Glomerular visceral epithelial cell (primary cell): Measurements from ENCODE around the gene TSPYL2.

Experiments
- DNase-seq: peaks from one replicate; pipeline ENCODE4 v3.0.0-alpha.2; 2016; ENCODE audit errors: extremely low spot score

The TSPYL2 gene

DNA sequence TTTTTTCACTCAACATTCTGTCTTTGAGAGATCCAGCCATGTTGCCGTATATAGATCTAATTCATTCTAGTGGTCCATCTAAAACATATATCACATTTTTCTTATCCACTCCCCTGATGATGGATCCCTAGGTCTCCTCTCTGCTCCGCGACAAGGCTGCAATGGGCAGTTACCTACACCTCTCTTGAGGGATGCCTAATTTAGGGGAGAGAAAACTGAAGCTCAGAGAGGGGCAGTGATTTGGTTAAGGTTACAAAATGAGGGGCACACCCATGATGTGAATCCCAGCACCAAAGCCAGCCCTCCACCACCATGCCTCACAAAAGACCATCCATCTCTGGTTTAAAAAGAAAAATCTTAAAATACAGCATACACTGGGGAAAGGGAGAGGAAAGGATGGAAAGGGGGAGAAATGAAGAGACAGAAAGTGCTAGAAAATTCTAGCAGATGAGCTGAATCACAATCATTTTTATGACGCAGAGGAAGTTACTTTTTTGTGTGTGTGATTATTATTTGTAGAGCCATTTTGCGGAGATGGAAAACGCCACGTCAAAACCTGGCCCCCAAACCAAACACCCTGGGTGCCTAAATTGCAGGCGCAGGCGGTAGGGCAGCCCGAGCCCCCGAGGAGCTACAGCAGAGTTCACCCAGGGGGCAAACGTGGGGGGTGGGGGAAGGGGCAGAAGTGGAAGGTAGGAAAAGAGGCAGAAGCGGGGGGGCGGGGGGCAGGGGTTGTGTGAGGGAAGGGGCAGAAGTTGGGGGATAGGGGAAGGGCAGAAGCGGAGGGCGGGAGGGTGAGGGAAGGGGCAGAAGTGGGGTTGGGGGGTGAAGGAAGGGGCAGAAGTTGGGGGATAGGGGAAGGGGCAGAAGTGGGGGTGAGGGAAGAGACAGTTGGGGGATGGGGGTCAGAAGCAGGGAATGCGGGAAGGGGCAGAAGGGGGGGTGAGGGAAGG, 1.3 kb upstream of the TSPYL2 start:
- no peak for DNase-seq

DNA sequence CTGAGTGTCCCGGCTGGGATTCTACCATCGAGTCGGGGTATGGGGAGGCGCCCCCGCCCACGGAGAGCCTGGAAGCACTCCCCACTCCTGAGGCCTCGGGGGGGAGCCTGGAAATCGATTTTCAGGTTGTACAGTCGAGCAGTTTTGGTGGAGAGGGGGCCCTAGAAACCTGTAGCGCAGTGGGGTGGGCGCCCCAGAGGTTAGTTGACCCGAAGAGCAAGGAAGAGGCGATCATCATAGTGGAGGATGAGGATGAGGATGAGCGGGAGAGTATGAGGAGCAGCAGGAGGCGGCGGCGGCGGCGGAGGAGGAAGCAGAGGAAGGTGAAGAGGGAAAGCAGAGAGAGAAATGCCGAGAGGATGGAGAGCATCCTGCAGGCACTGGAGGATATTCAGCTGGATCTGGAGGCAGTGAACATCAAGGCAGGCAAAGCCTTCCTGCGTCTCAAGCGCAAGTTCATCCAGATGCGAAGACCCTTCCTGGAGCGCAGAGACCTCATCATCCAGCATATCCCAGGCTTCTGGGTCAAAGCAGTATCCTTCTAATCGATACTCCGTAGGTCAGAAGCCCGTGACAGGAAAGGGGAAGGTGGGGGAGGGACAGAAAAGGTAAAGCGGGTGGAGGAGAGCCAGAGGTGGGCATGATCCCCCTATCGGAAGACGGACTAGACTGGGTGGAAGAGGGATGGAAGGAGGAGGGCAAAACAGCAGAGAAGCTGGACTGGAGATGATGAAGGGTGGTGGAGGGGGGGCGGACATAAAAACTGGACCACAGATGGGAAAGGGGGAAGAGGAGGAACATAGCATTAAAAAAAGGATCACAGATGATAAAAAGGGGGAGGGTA, 828 bp downstream of the TSPYL2 start:
- no peak for DNase-seq

GRCh38 chrX:53084043-53084570, 1.9 kb downstream of the TSPYL2 start:
- no peak for DNase-seq

DNA sequence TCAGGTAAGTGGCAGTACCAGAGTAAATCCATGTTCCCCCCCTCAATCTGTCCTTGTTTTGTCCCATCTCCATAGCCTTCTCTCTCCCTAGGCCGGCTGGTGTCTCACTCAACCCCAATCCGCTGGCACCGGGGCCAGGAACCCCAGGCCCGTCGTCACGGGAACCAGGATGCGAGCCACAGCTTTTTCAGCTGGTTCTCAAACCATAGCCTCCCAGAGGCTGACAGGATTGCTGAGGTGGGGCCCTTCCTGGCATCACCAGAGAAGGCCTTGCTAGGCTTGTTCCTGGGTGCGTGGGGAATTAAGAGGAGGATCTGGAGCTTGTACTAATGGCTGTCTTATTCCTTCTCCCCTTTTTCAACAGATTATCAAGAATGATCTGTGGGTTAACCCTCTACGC, 2.7 kb downstream of the TSPYL2 start:
- DNase-seq: no peak

GRCh38 chrX:53085661-53086229, 3.6 kb downstream of the TSPYL2 start:
- DNase-seq: no peak

- DNase-seq: no peak
Observed at GRCh38 chrX:53086464-53086863, 4.3 kb downstream of the TSPYL2 start.

DNA sequence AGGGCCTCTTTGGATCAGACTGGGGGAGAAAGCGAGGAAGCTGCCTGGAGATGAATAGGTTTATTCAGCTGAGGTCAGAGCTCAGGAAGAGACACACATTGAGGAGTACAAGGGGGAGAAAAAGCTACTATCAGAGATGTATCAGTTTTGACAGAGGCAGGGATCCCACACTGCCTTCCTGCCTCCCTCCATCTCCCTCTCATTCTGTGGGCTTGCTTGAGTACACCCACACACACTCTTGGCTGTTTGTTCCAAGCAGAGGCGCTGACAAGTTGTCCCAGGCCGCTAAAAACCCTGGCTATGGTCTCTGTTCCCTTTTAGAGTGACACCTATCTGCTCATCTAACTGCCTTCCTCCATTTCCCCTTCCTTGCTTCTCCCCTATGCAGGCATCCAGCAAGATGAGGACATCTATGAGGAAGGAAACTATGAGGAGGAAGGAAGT, 5.2 kb downstream of the TSPYL2 start:
- DNase-seq: no peak

- no peak for DNase-seq
Observed at GRCh38 chrX:53088136-53088974, 6.2 kb downstream of the TSPYL2 start.

DNA sequence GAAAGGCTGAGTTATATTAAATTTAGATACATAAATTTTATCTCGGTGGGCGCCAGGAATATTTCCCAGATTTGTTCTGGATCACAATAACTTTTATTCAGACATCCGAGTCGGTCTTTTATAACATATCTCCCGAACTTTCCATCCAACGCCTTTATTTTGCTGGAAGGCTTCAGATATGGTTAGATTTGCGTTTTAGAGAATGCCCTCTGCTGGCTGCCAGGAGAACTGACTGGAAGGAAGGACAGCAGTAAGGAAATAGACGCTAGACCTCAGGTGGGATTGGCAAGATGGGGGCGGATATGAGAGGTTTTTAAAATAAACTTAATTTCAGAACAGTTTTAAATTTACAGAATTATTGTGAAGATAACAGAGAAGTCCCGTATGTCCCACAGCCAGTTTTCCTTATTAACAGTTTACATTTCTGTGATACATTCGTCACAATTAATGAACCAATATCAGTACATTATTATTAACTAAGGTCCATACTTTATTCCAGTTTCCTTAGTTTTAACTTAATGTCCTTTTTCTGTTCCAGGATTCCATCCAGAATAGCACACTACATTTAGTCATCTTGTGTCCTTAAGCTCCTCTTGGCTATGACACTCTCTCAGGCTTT, 7.2 kb downstream of the TSPYL2 start:
- peak; percentile 55 for DNase-seq

- DNase-seq: no peak
Observed at GRCh38 chrX:53089925-53090324, 7.8 kb downstream of the TSPYL2 start.

DNA sequence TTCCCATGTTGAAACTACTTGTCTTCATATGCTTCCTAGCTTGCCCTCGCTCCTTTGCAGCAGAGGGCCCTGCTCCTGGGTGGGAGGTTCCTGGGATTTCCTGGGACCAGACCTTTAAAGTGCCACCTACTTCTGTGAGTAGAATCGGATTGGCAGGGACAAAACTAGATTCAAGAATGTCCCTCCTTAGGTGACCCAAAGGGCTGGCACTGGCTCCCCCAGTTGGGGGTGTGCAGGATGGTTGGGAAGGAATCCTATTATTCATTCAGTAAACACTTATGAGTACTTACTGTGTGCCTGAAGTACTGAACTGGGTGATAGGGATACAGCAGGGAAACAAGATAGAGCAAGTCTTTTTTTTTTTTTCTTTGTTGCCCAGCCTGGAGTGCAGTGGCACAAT, 9.2 kb downstream of the TSPYL2 start:
- DNase-seq: no peak

DNA sequence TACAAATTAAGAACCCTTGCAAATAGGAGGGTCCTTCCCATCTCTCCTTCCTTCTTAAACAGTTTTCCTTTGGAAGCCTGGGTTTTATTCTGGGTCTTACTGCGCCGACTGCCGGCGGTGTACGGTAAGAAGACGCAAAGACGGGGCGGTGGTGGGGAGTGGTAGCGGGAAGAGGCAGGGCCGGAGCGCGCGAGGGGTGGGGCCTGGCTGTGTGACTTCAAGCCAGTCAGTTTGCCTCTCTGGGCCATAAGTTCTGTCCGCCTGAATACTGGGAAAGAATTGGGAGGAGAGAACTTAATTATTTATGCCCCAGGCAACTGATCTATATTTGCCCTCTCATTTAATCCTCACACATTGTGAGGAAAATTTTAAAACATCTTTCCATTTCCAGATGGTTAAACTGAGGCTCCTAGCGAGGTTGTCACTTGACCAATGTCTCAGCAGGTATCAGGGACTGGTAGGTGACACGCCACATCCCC, 11.0 kb downstream of the TSPYL2 start:
- DNase-seq: peak; percentile 75

DNA sequence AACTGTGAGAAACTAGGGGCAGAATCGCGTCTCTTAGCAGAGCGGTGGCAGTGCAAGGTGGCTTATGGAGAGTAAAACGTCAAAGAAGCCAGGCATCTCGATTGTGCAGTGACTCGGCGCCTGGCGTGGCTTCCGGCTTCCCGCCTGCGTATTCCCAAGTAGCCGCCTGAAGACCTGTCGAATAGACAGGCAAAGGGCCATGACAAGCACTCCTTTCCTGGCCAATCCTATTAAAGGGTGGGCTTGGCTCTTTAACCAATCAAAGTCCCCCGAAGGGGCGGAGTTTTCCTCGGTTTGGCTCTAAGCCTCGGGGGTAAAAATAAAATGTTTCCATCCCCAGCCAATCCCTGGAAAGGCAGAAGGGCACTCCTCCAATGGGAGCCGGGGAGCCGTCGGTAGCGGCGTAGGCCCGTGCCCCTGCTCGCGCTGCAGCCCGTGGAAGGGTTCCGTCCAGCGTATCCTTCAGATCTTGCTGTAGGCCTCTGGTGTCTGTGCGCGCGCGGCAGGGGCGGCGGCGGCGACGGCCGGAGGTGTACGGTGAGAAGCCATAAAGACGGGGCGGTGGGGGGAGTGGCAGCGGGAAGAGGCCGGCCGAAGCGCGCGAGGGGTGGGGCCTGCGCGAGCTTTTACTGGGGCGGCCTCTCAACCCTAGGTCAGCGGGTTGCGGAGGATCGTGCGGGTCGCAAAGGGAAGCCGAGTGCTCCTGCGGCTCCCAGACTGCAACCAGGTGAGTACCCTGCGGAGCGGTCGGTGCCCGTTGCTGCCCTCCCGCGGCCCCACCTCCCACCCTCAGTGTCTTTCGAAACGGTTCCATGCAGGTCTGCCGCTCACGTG, 11.8 kb downstream of the TSPYL2 start, which contains the start of gene KANTR:
Gene KANTR, plus strand, starts transcription at position 395 of the 834 bp plus-strand sequence. CDS start 30,131 bp downstream, outside the sequence.
- peak; percentile 92 for DNase-seq

- DNase-seq: no peak
Observed at GRCh38 chrX:53094582-53094905, 12.4 kb downstream of the TSPYL2 start.

- no peak for DNase-seq
Observed at GRCh38 chrX:53095796-53096195, 13.6 kb downstream of the TSPYL2 start.

GRCh38 chrX:53114864-53115549, 32.8 kb downstream of the TSPYL2 start:
- no peak for DNase-seq

DNA sequence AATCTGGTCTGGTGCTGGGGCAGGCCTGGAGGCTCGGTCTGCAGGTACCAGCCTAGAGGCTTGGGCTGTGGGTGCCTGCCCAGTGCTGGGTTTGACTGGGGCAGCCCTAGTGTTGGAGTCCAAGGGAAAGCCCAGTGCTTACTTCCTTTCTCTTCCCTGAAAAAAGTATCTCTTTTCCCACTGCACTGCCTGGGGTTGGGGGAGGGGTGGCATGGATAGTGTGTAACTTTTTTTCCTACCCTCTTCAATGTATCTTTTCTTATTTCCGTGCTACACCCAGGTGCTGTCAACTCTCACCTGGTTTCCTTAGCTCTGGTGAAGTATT, 33.3 kb downstream of the TSPYL2 start:
- no peak for DNase-seq

GRCh38 chrX:53116101-53116500, 33.9 kb downstream of the TSPYL2 start:
- DNase-seq: no peak

- DNase-seq: no peak
Observed at GRCh38 chrX:53122013-53122412, 39.8 kb downstream of the TSPYL2 start.
